ENCODE measurements around the gene SP2.

The SP2 gene

DNA sequence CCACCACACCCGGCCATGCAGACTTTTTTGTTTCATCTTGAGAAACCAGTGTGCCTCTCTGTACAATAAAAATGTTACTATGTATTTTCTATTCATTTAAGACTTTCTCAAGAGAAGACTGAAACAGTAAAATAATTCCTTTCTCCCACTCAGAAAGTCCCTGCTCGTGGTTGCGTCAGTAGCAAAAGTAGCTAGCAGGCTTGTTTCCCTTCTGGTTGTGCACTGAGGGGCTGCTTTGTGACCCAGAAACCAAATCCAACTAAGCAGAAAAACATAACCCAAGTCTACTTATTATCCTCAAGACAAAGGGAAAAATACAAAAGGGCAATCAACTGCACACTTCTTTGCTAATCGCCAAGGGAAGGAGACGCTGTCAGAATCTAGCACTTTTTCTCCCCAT lies 41.9 kb downstream of the SP2 start:
- TF ChIP-seq CTCF (IDR thresholded peaks at IDR 0.05) = no peak

- no peak for TF ChIP-seq CTCF (IDR thresholded peaks at IDR 0.05)
Measured at GRCh38 chr17:47941246-47942095, 45.4 kb downstream of the SP2 start, which contains the start of gene PNPO. Gene PNPO, plus strand, starts transcription at chr17:47941571. Its CDS starts 105 bp downstream, at chr17:47941676.

DNA sequence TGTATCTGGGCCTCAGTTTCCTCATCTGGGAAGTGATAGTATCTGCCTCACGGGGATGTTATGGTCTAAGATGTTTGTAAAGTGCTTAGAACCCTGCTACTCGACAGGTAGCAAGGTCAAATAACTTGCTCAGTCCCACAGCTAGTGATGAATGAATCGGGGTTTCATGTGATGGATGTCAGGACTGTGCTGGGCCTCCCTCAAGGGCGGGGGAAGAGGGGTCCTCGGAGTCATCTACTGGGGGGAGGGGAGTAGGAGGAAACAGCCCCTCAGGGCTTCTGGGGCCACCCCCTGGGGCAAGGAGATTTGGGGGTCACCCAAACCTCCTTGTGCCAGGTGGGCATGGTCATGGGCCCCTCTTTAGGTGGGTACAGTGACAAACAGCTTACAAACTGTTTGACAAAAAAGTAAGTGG lies 46.1 kb downstream of the SP2 start:
- TF ChIP-seq CTCF (IDR thresholded peaks at IDR 0.05) = no peak

- TF ChIP-seq CTCF (IDR thresholded peaks at IDR 0.05) = no peak
Measured at GRCh38 chr17:47942568-47942967, 46.5 kb downstream of the SP2 start.

GRCh38 chr17:47945080-47945479 lies 49.0 kb downstream of the SP2 start:
- no peak for TF ChIP-seq CTCF (IDR thresholded peaks at IDR 0.05)

GRCh38 chr17:47945529-47946508 lies 49.8 kb downstream of the SP2 start:
- no peak for TF ChIP-seq CTCF (IDR thresholded peaks at IDR 0.05)

DNA sequence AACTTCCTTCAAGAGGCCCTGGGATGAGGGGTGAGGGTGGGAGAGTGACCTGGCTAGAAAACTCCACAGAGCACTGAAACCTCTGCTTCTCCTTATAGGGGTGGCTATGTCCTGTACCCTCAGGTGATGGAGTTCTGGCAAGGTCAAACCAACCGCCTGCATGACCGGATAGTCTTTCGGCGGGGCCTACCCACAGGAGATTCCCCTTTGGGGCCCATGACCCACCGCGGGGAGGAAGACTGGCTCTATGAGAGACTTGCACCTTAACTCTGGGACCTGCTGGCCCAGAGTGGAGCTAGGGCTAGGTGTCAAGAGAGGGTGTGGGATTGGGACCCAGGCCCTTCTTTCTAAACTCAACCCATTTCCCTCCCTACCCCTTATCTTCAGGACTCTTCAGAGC lies 50.5 kb downstream of the SP2 start:
- no peak for TF ChIP-seq CTCF (IDR thresholded peaks at IDR 0.05)

Data from LNCAP (cell line).